ENCODE data around the gene GNAL.

- TF ChIP-seq CTCF (IDR thresholded peaks at IDR 0.05) (no peak), POLR2A (IDR thresholded peaks at IDR 0.05) (no peak)
These were observed 37.5 kb downstream of the GNAL start for GRCh38 chr18:11726556-11726955.

All from heart left ventricle (tissue), 13 donors.